HK-2 (cell line): ENCODE data around the gene HECTD4.
"Not testable (repeated sequence)": the region's sequence is repeated elsewhere in the genome, so short reads cannot be mapped to it uniquely, and the experiment has no call there.

ENCODE experiments used
- DNase-seq: peaks from one replicate; pipeline ENCODE4 v3.0.0-alpha.2; 2018; ENCODE audit not compliant: unreplicated experiment

Gene HECTD4

GRCh38 chr12:112160611-112161010 lies 221.6 kb downstream of the HECTD4 start:
- no peak for DNase-seq

GRCh38 chr12:112159146-112159541 lies 223.1 kb downstream of the HECTD4 start:
- DNase-seq: no peak

DNA sequence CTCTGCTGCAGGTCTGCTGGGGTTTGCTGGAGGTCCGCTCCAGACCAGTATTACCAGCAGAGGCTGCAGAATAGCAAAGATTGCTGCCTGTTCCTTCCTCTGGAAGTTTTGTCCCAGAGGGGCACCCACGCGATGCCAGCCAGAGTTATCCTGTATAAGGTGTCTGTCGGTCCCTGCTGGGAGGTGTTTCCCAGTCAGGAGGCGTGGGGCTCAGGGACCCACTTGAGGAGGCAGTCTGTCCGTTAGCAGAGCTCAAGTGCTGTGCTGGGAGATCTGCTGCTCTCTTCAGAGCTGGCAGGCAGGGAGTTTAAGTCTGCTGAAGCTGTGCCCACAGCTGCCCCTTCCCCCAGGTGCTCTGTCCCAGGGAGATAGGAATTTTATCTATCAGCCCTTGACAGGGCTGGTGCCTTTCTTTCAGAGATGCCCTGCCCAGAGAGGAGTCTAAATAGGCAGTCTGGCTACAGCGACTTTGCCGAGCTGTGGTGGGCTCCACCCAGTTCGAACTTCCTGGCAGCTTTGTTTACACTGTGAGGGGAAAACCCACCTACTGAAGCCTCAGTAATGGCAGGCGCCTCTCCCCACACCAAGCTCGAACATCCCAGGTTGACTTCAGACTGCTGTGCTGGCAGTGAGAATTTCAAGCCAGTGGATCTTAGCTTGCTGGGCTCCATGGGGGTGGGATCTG lies 223.6 kb downstream of the HECTD4 start:
- not testable (repeated sequence) for DNase-seq

DNA sequence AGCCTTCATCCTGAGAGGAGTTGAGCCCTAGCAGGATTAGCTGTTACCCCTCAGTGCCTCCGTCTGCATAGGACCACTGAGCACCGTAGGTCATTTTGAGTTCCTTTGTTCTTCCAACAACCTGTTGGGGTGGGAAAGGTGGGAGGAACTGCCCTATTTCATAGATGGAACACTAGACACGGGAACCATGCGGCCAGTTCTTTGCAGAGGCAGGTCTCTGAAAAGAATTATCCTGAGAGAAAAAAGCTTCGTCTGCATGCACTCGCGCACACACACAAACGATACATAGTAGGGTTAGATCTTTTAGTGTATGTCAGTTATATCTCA lies 228.4 kb downstream of the HECTD4 start:
- DNase-seq: no peak

DNA sequence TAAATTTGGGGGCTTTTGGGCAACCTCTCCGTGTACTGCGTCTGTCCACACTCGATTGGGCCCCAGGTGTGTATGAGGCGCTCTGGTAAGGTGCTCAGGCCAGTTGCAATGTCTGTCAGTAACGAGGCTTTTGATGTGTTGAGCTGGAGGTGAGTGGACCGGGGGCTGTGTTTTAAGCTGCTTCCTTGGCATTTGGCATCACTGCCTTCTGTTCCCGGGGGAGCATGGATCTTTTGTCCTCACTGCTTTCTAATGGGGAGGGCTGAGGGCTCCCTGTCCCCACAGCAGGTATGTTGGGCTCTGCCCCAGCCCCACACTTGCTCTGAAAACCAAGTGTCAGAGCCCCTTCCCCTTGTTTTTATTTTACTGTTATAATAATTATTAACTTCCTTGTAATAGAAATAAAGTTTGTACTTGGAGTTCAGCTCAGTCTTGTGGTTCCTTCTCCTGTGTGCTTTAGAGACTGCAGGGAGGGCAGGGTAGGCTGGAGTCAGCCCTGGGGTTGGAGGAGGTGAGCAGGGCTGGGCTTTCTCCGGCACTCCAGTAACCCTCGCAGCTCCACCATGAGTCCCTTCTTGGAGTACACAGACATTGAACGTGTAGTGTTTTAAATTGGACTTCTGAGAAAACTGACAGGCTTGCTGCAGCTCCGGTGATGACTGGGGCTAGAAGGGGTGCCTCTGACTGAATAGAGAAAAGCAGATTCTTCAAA lies 228.9 kb downstream of the HECTD4 start:
- DNase-seq: no peak

- no peak for DNase-seq
These were observed 230.3 kb downstream of the HECTD4 start for GRCh38 chr12:112151766-112152541.

GRCh38 chr12:112149596-112149995 lies 232.6 kb downstream of the HECTD4 start:
- DNase-seq: peak; percentile 72

GRCh38 chr12:112148031-112148513 lies 234.2 kb downstream of the HECTD4 start:
- DNase-seq: peak; percentile 65

- no peak for DNase-seq
These were observed 236.1 kb downstream of the HECTD4 start for GRCh38 chr12:112146123-112146522.

DNA sequence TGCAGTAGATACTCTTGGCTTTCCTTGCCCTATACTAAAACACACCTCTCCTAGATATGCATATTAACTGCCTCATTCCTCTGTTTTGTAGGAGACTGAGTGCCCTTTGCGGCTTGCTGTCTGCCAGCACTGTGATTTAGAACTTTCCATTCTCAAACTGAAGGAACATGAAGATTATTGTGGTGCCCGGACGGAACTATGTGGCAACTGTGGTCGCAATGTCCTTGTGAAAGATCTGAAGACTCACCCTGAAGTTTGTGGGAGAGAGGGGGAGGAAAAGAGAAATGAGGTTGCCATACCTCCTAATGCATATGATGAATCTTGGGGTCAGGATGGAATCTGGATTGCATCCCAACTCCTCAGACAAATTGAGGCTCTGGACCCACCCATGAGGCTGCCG lies 241.5 kb downstream of the HECTD4 start:
- DNase-seq: no peak

GRCh38 chr12:112134731-112135130 lies 247.5 kb downstream of the HECTD4 start:
- no peak for DNase-seq

- no peak for DNase-seq
These were observed 248.8 kb downstream of the HECTD4 start for GRCh38 chr12:112133418-112133817.

- no peak for DNase-seq
These were observed 250.5 kb downstream of the HECTD4 start for GRCh38 chr12:112131686-112132085.

GRCh38 chr12:112130441-112130998 lies 251.7 kb downstream of the HECTD4 start:
- no peak for DNase-seq

- no peak for DNase-seq
These were observed 255.3 kb downstream of the HECTD4 start for GRCh38 chr12:112126911-112127310.

DNA sequence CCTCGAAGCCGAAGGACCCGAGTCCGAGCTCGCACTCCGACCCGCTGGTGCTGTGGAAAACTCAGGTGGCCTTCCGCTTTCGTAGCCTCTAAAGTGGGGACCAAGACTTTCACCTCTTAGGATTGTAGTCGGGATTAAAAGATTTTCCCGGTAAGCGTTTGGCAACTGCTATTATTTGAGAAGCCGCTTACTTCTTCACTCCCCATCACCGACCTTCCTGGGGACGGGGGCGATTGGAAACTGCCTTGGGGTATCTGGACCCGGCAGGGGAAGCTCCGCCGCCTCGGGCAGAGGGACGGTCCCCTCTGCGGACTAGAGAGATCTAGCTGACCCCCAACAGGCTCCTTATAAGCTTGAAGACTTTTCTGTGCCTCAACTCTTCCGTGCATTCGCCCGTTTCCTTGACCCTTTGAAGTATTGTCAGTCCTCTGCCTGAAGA lies 256.2 kb downstream of the HECTD4 start:
- peak; percentile 14 for DNase-seq

DNA sequence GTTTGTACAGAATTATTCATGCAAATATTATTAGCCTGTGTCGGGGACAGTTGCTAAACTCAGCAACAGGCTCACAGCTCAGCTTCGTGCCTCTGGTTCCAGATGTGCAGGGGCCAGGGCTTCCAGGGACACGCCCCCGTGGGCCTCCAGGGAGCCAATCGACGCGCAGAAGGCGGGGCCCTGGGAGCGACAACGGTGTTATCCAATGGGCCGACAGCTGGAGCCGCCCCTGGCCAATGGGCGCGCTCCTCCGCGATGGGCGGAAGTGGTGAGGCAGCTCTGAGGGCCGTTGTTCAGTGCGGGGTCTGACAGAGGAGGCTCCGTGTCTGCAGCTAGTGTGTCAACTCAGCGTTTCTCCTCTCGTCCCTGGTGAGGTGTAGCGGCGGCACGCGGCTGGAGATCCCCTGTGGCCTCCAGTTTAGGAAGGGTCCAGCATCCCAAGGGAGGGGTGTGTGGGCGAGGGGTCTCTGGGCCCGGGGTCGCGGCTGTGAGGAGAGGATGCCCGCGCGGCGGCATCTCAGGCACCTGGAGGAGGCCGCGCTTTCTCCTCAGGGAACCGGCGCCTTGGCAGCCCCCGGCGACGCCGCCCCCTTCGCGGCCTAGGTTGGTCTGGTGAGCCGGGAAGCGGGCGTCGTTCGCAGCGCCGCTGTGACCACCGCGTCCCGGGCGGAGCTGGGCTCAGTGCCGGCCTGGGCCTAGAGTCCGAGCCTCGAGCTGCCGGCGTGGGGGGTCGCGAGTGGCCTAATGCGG lies 256.8 kb downstream of the HECTD4 start, which contains the start of gene TRAFD1:
TRAFD1 (plus strand) TSS at position 311 of the 750 bp plus-strand sequence. CDS start 4,963 bp downstream, outside the sequence.
- peak; percentile 99 for DNase-seq

DNA sequence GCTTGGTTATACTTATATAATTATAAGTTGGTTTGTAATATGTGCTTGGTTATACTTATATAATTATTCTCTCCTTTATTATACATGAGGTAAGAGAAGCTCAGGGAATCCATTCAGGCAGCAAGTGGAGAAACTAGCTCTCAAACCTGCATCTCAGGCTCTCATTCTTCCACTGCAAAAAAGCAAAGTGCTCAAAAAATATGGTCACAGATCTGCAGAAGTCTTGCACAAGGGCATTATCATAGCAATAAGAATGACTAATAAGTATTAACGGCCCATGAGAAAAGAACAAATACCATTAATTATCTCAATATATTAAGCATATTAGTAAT lies 257.3 kb downstream of the HECTD4 start:
- no peak for DNase-seq

DNA sequence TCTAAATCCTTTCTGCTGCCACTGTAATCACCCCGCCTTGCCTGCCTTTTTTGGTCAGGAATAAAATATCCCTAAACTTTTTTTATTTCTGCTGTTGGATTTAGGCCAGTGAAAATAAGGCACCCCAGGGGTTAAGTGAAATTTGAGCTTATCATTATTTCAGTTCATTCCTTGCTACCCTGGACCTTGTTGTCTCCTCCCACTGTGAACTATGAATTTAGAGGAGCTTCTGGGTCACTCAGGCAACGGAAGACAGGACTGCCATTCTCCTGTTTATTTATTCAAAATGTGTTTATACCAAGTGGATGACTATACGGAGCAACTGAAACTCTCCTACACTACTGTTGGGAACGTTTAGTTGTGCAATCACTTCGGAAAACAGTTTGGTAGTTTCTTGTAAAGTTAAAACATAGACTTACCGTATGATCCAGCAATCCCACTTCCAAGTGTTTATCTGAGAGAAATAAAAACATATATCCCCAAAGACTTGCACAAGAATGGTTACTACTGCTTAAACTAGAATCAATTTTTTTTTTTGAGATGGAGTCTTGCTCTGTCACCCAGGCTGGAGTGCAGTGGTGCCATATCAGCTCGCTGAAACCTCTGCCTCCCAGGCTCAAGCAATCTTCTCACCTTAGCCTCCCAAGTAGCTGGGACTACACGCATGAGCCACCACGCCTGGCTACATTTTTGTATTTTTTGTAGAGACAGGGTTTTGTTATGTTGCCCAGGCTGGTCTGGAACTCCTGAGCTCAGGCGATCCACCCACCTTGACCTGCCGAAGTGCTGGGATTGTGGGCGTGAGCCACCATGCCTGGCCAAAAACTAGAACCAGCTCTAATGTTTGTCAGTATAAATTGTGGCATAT lies 259.2 kb downstream of the HECTD4 start:
- no peak for DNase-seq

DNA sequence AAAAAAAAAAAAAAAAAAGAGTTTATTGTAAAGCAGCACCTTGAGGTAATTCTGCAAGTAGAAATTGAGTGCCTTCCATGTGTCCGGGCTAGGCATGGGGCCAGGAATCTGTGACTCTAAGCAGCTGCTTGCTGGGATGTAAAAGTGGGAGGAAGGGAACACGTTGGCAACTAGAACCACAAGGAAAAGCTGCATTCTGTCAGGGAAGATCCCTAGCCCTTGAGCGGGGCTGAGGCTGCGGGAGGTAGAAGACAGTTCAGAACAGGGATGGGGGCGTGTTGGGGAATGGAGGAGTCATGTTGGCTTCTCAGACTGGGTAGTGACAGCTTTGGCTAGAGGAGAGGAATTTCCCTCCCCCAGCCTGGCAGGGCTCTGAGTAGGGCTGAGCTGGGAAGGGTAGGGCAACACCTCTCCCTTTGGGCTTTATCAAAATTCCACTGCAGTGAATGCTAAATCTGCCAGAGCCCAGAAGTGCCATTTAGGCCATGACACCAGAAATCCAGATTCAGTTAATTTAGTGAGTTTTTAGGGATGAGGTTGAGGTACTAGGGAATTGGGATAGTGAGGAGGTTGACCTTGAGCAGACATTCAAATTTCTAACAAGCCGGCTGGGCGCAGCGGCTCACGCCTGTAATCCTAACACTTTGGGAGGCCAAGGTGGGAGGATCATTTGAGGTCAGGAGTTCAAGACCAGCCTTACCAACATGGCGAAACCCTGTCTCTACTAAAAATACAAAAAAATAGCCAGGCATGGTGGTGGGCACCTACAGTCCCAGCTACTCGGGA lies 260.3 kb downstream of the HECTD4 start:
- DNase-seq: peak; percentile 25
